Activated naive CD4-positive, alpha-beta T cell treated with anti-CD3 and anti-CD28 coated beads, Interleukin-2, amount 50 U/mL, for 16 hours (primary cell): ENCODE data around the gene PAPLN.

ENCODE experiments used
- DNase-seq: peaks from one replicate; pipeline ENCODE4 v3.0.0-alpha.2; 2020

Gene PAPLN

DNA sequence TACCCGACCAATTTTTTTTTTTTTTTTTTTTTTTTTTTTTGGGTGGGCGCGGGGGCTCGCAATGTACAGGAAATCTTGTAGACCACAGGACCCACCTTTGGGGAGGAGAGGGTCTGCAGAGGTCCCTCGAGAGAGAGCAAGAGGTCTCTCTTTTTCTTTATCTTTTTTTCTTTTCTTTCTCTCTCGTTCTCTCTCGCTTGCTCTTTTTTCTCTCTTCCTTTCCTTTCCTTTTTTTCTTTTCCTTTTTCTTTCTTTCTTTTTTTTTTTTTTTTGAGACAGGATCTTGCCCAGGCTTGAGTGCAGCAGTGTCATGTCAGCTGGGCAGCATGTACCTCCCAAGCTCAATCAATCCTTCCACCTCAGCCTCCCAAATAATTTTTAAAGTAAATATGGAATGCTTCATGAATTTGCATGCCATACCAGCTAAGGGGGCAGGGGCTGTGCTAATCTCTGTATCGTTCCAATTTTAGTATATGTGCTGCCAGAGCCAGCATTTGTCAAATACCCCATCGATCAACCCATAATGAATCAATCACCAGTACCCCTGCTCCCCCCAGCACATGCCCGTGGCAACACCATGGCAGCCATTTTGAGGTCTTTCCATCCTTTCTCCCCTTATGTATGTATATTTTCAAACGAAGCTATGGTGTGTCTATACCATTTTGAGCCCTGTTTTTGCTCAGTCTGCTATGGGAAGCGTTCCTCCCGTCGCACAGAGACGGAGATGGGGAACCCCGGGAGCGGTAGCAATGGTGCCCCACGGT is 9.3 kb downstream of the PAPLN start:
- DNase-seq, result no peak

DNA sequence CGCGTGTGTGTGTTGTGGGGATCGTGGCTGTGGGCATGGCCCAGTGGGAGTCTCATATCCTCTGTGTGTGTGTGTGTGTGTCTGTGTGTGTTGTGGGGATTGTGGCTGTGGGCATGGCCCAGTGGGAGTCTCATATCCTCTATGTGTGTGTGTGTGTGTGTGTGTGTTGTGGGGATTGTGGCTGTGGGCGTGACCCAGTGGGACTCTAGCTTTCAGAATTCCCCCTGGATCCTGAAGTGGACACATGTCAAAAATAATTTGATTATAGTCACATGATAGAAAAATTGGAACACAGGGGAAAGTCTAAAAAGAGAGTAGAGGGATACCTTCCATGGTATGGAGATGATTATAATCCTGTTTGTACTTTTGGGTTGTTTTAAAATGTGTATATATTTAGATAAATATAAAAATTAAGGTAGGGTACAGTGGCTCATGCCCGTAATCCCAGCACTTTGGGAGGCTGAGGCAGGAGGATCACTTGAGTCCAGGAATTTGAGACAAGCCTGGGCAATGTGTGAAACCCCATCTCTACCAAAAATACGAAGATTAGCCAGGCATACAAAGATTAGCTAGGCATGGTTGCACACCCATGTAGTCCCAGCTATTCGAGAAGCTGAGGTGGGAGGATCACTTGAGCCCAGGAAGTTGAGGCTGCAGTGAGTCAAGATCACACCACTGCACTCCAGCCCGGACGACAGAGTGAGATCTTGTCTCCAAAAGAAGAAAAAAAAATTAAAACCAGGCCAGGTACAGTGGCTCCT is 11.0 kb downstream of the PAPLN start:
- no peak for DNase-seq

DNA sequence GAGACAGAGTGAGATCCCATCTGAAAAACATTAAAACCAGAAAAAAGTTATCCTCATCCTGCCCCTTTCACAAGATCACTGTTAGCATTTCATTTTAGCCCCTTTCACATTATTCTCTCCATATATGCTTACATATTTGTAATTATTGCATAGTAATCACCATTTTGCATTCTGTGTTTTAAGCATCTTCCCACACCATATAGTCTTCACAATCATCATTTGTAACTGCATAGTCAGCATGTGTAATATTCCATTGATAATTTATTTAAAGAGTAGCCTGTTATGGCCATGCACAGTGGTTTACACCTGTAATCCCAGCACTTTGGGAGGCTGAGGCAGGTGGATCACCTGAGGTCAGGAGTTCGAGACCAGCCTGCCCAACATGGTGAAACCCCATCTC is 11.8 kb downstream of the PAPLN start:
- no peak for DNase-seq

DNA sequence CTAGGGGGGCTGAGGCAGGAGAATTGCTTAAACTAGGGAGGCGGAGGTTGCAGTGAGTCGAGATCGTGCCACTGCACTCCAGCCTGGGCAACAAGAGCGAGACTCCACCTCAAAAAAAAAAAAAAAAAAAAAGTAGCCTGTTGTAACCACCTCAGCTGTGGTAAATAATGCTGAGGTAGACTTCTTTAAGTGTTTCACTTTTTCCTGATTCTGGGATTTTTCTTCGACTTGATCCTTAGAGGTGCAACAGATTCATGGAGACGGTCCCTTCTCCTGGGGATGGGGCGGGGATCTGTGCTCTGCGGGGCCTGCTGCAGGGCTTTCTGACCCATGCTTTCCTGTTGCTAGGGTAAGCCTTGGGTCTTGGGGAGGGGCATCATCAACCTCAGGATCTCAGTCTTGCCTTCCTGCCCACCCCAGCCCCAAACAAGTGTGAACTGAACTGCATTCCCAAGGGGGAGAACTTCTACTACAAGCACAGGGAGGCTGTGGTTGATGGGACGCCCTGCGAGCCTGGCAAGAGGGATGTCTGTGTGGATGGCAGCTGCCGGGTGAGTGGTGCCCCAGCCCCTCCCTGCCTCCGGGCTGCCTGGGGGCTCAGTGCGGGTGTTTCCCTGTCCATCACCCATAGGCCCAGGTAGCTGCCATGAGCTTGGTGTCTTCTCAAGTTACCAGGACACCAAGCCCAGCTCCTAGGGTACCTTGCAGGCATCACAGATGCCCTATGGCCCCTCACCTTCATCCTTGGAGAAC is 12.4 kb downstream of the PAPLN start:
- no peak for DNase-seq

DNA sequence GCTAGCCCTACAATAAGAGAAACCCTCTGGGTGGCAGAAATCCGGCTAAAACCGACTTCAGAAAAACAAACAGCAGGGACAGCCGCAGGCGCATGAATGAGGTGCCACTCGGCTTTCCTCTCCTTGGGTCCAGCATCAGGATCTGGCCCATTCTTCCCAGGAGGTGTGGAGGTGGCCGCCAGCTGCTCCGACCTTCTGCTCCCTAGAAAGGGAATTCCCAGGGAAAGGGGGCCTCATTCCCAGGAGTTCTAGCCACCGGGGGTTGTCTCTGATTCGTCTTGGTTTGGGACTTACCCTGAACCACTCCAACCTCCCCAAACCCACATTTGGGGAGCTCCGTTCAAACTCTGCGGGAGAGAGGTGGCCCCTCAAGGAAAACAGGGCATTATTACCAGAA is 13.0 kb downstream of the PAPLN start:
- no peak for DNase-seq

DNA sequence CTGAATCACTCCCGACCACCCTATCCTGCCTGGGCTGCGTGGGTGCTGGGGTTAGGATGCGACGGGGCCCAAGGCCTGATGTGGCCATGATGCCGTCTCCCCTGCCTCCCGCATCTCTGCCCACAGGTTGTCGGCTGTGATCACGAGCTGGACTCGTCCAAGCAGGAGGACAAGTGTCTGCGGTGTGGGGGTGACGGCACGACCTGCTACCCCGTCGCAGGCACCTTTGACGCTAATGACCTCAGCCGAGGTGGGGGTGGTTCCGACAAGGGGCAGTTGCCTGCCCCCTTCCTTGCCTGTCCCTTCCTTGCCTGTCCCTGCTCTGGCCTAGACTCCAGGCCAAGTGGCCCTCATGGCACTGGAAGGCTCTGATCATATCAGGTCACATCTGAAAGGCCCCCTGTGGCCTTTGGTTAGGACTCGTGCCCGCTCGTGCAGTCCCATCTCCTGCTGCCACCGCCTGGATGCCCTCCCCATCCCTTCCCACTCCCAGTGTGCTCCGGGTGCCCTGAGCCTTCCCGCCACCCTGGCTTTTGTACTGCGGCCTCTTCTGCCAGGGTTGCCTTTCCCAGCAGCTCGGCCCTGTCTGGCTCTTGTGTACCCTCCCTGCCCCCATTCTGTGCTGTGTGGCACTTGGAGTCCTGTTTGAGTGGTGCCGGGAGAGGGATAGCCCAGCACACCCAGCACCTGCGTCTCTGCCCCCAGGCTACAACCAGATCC is 13.6 kb downstream of the PAPLN start:
- no peak for DNase-seq

DNA sequence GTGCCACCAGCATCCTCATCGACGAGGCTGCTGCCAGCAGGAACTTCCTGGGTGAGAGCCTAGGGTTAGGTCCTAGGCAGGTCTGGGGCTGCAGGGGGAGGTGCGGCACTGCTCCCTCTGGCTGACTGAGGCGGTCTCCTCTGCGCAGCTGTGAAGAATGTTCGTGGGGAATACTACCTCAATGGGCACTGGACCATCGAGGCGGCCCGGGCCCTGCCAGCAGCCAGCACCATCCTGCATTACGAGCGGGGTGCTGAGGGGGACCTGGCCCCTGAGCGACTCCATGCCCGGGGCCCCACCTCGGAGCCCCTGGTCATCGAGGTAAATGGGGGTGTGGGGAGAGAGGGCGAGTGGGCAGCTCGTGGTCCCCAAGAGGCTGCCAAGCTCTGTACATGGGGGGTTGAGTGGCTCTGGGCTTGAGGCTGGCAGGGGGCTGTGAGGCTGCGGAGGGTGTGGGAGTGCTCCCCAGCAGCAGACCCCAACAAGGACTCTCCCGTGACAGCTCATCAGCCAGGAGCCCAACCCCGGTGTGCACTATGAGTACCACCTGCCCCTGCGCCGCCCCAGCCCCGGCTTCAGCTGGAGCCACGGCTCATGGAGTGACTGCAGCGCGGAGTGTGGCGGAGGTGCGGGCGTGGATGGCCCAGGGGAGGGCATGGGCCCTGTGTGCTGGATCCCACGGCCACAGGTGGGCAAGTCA is 14.4 kb downstream of the PAPLN start:
- no peak for DNase-seq

DNA sequence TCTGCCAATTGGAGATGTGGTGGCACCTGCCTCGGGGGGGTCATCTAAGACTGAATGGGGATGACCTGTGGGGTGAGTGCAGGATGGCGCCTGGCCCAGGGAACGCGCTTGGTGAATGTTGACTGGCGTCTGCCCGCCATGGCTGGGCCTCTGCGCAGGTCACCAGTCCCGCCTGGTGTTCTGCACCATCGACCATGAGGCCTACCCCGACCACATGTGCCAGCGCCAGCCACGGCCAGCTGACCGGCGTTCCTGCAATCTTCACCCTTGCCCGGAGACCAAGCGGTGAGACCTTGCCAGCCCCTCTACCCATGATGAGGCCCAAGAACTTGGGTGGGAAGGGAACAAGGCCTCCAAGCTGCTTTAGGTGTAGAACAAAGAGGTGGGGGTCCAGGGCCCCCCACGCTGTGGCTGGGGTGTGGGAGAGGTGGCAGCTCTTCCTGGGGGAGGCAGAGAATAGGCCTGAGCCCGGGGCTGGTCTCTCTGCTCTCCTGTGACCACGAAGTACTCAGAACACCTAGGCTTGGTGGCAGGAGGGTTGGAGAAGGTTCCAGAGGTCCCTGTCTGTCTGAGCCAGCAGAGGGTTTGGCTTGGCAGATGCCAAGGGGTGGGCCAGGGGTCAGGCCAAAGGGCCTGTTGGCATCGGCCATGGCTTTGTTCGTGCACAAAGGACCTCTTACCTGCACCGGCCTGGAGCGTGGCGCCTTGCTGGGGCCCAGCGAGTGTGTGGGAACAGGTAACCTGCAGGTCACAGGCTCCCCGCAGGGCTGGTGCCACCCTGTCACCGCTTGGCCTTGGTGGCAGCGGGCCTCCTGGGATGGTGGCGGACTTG is 15.4 kb downstream of the PAPLN start:
- no peak for DNase-seq

DNA sequence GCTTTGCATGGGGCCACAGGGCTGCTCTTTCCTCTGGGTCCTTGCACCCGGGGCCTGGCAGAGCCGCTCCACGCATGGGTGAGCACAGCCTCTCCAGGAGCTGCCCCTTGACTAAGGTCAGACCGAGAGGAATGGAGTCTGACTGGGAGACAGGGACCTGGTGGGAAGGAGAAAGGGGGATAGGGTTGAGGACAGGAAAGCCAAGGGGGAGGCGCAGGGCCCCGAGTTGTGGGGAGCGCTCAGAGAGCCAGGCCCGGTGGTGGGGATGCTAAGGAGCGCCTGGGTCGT is 16.0 kb downstream of the PAPLN start:
- DNase-seq, result no peak

DNA sequence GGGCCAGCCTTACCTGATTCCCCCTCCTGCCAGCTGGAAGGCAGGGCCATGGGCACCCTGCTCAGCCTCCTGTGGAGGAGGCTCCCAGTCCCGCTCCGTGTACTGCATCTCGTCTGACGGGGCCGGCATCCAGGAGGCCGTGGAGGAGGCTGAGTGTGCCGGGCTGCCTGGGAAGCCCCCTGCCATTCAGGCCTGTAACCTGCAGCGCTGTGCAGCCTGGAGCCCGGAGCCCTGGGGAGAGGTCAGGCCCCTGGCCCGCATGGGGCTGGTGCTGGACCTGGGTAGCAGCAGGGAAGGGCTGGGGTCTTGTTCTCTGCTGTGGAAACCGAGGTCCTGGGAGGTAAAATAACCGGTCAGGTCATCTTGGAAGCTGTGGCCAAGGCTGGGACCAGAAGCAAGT is 16.4 kb downstream of the PAPLN start:
- DNase-seq, result no peak

DNA sequence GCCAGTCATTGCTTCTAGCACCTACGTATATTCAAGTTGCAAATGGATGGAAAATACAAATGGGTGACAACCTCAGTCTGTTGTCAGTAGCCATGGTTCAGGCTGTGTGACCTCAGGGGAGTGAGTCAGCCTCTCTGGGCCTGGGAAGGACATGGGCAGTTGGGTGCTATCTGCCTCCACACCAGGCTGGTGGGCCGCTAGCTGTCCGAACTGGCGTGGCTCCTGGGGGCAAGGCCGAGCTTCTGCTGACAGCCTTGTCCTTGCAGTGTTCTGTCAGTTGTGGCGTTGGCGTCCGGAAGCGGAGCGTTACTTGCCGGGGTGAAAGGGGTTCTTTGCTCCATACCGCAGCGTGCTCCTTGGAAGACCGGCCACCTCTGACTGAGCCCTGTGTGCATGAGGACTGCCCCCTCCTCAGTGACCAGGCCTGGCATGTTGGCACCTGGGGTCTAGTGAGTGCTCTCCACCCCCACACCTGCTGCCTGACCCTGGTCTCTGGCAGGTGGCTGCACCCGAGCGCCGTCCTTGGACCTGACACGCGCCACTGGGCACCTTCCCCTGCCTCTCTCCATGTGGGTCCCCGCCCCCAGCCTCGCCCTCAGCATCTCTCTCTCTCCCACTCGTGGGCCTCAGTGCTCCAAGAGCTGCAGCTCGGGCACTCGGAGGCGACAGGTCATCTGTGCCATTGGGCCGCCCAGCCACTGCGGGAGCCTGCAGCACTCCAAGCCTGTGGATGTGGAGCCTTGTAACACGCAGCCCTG is 17.1 kb downstream of the PAPLN start:
- no peak for DNase-seq

DNA sequence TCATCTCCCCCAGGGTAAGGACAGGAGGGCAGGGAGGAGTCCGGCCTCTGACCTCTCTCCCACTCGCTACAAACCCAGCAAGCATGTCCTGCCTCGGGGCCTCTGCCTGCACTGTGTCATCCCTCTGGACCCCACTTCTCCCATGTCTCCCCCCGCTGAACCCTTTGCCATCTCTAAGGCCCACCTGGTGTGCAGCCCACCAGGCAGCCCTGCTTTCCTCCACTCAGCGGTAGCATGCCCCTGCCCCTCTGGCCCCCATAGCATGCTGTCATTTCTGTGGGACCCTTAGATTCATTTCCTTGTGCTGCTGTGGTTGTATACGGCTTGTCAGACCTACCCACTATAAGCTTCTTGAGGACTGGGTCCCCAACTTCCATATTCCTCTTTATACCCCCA is 17.7 kb downstream of the PAPLN start:
- no peak for DNase-seq

DNA sequence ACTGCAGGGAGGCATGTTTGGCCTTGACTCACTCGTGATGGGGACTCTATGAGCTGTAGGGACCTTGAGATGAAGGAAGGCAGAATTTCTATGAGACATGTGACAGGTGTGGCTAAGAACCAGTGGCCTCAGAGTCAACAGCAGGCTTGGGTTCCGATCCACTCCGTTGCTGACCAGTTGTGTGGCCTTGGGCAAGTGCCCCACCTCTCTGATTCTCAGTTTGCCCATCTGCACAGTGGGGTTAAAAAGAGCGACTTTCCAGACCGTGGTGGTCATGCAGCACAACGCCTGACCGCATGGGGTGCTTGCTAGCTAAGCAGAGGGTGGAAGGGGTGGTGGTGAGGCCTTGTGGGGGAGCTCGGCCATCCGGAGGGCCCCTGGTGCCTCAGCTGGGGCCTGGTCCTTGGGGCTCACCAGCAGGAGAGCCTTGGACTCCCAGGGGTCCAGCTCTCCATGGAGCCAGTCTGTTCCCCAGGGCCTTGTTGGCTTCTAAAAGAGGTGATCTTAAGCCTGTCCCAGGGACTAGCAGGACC is 18.5 kb downstream of the PAPLN start:
- DNase-seq, result no peak

DNA sequence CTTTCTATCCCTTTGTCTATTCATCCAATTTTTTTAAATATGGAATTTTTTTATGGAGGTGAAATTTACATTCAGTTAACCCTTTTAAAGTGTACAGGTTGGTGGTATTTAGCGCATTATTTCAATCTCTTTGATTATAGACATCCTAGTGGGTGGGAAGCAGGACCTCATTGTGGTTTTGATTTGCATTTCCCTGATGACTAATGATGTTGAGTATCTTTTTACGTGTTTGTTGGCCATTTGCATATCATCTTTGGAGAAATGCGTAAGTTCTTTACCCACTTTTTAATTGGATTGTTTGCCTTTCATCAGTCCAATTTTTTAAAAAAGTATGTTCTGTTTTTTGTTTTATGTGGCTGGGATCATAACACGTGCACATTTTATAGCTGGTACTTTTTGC is 20.8 kb downstream of the PAPLN start:
- DNase-seq, result no peak

DNA sequence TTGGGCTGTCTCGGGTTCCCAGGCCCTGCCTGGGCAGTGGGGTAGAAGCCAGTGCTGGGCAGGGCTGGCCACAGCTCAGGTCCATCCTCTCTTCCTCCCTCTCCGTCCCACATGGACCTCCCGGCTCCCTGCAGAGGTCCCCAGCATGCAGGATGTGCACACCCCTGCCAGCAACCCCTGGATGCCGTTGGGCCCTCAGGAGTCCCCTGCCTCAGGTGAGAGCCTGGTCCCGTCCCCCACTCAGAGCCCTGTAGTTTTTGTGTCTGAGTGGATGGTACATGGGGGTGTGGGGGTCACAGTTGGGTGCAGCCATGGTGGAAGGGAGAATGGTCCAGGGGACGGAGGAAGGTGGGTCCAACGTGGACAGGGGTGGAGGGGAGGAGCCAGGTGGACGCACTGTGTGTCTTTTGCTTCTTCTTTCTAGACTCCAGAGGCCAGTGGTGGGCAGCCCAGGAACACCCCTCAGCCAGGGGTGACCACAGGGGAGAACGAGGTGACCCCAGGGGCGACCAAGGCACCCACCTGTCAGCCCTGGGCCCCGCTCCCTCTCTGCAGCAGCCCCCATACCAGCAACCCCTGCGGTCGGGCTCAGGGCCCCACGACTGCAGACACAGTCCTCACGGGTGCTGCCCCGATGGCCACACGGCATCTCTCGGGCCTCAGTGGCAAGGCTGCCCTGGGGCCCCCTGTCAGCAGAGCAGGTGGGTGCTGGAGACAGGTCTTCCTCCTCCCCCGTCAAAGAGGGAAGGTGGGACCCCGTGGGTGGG is 21.7 kb downstream of the PAPLN start:
- no peak for DNase-seq

DNA sequence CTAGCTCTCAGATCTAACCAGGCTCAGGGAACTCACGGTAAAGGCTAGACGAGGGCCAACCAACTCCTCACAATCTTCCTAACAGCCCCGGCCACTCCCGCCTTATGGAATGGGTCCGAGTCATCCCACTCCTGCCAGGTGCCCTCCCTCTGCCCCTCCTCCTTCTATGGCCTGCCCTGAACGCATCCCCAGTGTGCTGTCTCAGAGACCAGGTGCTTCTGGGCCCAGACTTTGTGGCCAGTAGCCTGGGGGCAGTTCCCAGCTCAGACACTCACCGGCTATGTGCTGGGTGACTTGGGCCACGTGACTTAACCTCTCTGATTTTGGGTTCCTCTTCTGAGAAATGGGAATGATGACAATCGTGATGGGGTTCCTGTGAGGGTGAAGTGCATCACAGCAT is 22.5 kb downstream of the PAPLN start:
- no peak for DNase-seq

DNA sequence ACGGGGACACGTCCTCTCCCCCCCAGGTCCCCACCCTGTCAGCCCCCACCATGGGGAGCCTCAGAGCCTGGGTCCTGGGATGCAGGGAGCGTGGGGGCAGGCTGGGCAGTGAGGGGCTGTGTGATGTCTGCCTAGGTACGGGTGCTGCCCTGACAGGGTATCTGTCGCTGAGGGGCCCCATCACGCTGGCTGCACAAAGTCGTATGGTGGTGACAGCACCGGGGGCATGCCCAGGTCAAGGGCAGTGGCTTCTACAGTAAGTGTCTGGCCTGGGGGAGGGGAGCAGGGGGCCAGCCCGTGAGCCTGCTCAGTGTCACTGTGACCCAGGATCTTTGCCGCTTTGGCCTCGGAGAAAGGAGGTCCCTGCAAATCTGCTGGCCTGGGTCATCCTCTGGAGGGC is 23.3 kb downstream of the PAPLN start:
- DNase-seq, result no peak

DNA sequence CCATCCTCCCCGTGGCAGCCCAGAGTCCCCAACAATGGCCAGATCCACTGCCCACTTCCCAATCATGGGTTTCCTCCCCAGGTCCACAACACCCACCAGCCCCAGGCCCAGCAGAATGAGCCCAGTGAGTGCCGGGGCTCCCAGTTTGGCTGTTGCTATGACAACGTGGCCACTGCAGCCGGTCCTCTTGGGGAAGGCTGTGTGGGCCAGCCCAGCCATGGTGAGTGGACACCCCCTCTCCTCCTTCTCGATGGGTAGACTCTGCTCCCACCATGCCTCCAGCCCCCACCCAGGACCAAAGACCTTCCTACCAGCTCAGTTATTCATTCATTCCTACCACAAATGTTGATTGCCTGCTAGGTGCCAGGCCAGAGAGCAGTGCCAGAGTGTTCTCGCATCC is 23.8 kb downstream of the PAPLN start:
- no peak for DNase-seq

DNA sequence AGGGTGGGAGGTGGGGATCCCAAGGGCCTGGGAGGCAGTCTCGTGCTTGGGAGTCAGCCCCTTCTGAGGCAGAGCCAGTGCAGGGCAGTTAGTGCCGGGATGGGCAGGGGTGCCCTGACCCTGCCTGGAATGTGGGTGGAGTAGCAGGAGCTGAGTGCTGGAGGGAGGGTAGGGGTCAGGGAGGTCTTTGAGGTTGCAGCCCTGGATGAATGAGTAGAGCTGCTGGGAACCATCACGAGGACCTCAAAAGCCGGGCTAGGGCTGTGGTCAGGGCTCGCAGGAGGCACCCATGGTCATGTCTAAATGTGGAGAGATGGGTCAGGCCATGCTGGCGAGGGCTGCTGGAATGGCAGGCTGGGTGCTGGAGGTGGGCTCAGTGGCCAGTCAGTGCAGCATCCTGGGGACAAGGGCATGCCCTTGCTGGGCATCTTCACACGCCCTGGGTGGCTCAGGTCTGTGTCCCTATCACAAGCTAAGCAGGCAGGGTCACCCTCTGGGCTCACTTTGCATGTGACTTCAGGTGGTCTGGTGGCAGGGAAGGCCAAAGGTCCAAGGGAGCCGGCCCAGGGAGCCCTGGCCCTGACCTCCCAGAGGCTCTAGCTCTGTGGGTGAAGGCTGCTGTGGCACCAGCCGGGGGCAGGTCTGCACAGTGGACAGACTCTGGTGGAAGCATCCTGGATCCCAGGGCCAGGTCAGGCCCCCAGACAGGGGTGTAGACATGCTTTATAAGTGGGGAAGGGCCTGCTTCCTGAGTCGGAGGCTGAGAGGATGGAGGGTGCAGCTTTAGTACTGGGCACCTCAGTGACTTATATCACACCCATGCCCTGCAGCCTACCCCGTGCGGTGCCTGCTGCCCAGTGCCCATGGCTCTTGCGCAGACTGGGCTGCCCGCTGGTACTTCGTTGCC is 24.5 kb downstream of the PAPLN start:
- no peak for DNase-seq
